BJ (cell line): ENCODE results near the gene ISLR2. TPM values are rescaled to one million over a fixed set of nuclear protein-coding genes. Genes with fewer than 3 reads are reported as not detected.

Experiments
- CTCF ChIA-PET: fragments of 350-600 bp; formaldehyde crosslinking; extraction: SDS; loops from one replicate; lab custom pipeline; 2021; ENCODE audit warnings: antibody characterized with exemption, inconsistent platforms; lab: Yijun Ruan, JAX
- POLR2A ChIA-PET: fragments of 300-600 bp; sonication (Branson Sonifier 250); formaldehyde crosslinking; extraction: SDS; loops from one replicate; lab custom pipeline; 2021; ENCODE audit warnings: antibody characterized with exemption; lab: Charles Lee
- DNase-seq: peaks from one replicate; pipeline ENCODE4 v3.0.0-alpha.2; 2011; ENCODE audit warnings: low read depth
- H3K27me3 ChIP-seq: 2 replicates; pipeline ENCODE4 v1.6.0; 2011; ENCODE audit warnings: low read length; ENCODE audit not compliant: control insufficient read depth, insufficient read depth
- H3K36me3 ChIP-seq: 2 replicates; pipeline ENCODE4 v1.5.1; 2011; ENCODE audit warnings: low read length; ENCODE audit not compliant: control insufficient read depth, insufficient read depth
- H3K4me3 ChIP-seq: 2 replicates; pipeline ENCODE4 v1.5.1; 2011; ENCODE audit warnings: low read depth, mild to moderate bottlenecking, control low read depth, low read length
- polyA plus RNA-seq: library from polyadenylated mRNA; depleted of rRNA; stranded (reverse); fragments of >200 nt; gene quantifications from 2 replicates; pipeline ENCODE4 v1.2.3, GENCODE V29; 2011
- TF ChIP-seq, protein P1 (sequence below): IDR thresholded peaks from 2 replicates; pipeline ENCODE4 v1.5.1; 2011; ENCODE audit warnings: low read depth, mild to moderate bottlenecking, control low read depth, inconsistent platforms, low read length, moderate library complexity; ENCODE audit not compliant: insufficient read depth

The ISLR2 gene
- polyA plus RNA-seq, 1 experiment, result 0.02 TPM

DNA sequence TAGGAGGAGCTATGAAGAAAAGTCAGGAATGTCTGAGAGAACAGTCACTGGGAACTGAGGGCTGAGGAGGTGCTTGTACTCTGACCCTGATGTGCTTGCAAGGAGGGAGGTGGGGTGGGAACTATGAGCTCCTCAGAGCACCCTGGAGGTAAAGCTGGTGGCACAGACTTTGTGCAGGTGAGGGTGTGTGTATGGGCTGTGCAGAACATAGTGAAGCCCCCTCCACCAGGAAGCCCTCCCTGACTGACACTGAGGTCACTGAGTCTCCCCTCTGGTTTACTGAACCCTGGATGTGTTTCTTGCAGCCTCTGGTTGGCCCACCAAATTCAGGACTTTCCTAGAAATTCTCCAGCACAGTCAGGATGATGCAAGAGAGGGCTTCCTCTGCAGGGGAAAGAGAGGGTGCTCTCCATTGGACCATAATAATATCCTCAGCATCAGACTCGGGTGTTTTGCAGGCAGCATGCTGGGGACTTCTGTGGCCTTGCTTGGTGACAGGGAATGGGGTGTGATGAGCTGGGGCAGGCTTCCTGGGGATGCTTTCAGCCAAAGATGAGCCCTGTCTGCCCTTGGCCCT lies 41.7 kb downstream of the ISLR2 start:
- peaks cover 2% of the 10 kb centered on the region; the same call in 1 of the 2 replicates for H3K27me3 ChIP-seq
- no peaks in the 10 kb centered on the region; the same call in 1 of the 2 replicates for H3K36me3 ChIP-seq
- TF ChIP-seq, protein P1, sequence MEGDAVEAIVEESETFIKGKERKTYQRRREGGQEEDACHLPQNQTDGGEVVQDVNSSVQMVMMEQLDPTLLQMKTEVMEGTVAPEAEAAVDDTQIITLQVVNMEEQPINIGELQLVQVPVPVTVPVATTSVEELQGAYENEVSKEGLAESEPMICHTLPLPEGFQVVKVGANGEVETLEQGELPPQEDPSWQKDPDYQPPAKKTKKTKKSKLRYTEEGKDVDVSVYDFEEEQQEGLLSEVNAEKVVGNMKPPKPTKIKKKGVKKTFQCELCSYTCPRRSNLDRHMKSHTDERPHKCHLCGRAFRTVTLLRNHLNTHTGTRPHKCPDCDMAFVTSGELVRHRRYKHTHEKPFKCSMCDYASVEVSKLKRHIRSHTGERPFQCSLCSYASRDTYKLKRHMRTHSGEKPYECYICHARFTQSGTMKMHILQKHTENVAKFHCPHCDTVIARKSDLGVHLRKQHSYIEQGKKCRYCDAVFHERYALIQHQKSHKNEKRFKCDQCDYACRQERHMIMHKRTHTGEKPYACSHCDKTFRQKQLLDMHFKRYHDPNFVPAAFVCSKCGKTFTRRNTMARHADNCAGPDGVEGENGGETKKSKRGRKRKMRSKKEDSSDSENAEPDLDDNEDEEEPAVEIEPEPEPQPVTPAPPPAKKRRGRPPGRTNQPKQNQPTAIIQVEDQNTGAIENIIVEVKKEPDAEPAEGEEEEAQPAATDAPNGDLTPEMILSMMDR, result no peak
- H3K4me3 ChIP-seq, result no peak overlapping the region
- CTCF ChIA-PET, result interaction anchor here (0.7 to 2.3 kb wide), 7 partner anchors 10 to 147 kb away, joined by 3 to 7 read pairs (median 4); no protein-coding TSS in a partner anchor
- no peak for DNase-seq
- POLR2A ChIA-PET, result no interaction called here

DNA sequence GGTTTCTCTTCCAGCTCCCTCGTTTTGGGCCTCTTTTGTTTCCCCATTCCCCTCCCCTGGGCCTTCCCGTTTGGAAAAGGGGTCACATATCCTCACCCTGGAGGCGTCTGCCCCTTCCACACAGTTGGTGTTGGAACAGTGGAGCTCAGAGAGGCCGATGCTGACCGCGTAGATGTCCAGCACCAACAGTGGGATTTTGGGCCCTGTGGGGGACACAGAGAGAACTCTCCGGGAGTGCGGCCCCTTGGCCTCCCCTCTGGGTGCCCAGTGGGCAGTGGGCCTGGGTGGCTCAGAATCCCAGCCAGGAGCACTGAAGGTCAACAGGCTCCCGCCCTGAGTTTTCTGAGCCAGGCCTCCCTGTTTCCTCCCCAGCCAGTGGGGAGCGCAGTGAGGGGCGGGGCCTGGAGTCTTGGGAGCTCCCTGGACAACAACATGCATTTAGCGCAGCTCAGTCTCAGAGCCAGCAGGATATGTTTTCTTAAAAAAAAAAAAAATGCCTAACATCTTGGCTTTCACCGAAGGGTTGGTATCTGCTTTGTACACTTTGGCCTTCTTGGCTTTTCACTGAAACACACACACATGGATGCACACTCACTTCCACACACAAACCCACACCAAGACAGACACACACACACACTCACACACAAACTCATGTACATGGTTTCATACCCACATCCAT lies 42.5 kb downstream of the ISLR2 start:
- no peak for DNase-seq
- POLR2A ChIA-PET, result interaction anchor here (0.7 kb wide), 2 partner anchors 23 to 80 kb away, joined by 3 to 7 read pairs; no protein-coding TSS in a partner anchor
- Histone ChIP-seq H3K36me3 (no peaks in the 10 kb centered on the region; the same call in 1 of the 2 replicates), H3K27me3 (peaks cover 2% of the 10 kb centered on the region; the same call in 1 of the 2 replicates), H3K4me3 (no peak overlapping the region)
- TF ChIP-seq, protein P1, result peak; percentile 11; the same call in 1 of the 2 replicates
- CTCF ChIA-PET, result interaction anchor here (0.7 to 2.1 kb wide), 9 partner anchors 16 to 147 kb away, joined by 3 to 5 read pairs (median 3); no protein-coding TSS in a partner anchor

DNA sequence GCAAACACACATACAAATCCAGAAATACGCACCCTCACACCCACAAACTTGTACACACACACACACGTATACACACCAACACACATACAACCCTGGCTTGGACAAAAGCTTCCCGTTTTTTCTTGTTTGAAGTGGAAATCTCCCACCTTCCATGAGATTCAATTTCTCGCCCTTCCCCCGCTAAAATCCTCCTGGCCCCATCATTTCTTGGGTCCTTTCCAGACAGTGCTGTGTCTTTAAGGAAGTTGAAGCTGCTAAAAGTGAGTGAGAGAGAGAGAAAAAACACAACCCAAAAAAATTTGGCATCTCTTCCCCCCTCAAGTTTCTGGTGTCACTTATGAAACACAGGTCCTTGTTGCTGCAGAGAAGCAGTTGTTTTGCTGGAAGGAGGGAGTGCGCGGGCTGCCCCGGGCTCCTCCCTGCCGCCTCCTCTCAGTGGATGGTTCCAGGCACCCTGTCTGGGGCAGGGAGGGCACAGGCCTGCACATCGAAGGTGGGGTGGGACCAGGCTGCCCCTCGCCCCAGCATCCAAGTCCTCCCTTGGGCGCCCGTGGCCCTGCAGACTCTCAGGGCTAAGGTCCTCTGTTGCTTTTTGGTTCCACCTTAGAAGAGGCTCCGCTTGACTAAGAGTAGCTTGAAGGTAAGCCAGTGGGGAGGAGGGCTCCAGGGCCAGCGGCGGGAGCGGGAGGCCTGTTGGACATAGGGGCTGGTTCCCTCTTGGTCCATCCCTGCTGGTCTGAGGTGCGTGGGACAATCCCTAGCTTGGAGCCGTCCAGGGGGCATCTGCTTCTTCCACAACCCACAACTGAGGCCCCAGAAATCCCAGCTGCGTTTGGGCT lies 43.2 kb downstream of the ISLR2 start, which contains the start of gene ISLR:
Gene ISLR, plus strand, starts transcription at position 331 of the 839 bp plus-strand sequence. CDS start 1,149 bp downstream, outside the sequence.
- Histone ChIP-seq H3K27me3 (no peaks in the 10 kb centered on the region), H3K36me3 (no peaks in the 10 kb centered on the region; the same call in 1 of the 2 replicates), H3K4me3 (peak within 1 kb of the TSS; percentile 39)
- DNase-seq, result peak; percentile 51
- TF ChIP-seq, protein P1, result no peak
- ChIA-PET POLR2A (interaction anchor here (0.7 kb wide), 1 partner anchor 22 kb away, joined by 3 read pairs; no protein-coding TSS in a partner anchor), CTCF (interaction anchor here (0.9 to 2.1 kb wide), 6 partner anchors 28 to 146 kb away, joined by 3 to 5 read pairs (median 4); no protein-coding TSS in a partner anchor)

- ChIA-PET CTCF (interaction anchor here (0.6 to 2.1 kb wide), 7 partner anchors 40 to 148 kb away, joined by 3 to 5 read pairs (median 4); no protein-coding TSS in a partner anchor), POLR2A (no interaction called here)
- H3K36me3 ChIP-seq, result no peaks in the 10 kb centered on the region; the same call in 1 of the 2 replicates
- peak overlapping the region; percentile 39 for H3K4me3 ChIP-seq
- TF ChIP-seq, protein P1, result no peak
- no peak for DNase-seq
- H3K27me3 ChIP-seq, result no peaks in the 10 kb centered on the region
Observed at GRCh38 chr15:74174219-74174957, 44.0 kb downstream of the ISLR2 start.
